ENCODE data around the gene BPIFA3.
"Not testable (repeated sequence)": the region's sequence is repeated elsewhere in the genome, so short reads cannot be mapped to it uniquely, and the experiment has no call there.

Gene BPIFA3

GRCh38 chr20:33217052-33217451 is at the start of gene BPIFA3:
TSS of gene BPIFA3 (plus strand) at chr20:33217352. CDS start at chr20:33217537, 185 bp downstream.
- no peak for DNase-seq

- DNase-seq = no peak
Measured at GRCh38 chr20:33167859-33168258, 49.3 kb upstream of the BPIFA3 start, which contains the start of gene BPIFA2. TSS of gene BPIFA2 (plus strand) at chr20:33168159. CDS start at chr20:33169146, 987 bp downstream.

DNA sequence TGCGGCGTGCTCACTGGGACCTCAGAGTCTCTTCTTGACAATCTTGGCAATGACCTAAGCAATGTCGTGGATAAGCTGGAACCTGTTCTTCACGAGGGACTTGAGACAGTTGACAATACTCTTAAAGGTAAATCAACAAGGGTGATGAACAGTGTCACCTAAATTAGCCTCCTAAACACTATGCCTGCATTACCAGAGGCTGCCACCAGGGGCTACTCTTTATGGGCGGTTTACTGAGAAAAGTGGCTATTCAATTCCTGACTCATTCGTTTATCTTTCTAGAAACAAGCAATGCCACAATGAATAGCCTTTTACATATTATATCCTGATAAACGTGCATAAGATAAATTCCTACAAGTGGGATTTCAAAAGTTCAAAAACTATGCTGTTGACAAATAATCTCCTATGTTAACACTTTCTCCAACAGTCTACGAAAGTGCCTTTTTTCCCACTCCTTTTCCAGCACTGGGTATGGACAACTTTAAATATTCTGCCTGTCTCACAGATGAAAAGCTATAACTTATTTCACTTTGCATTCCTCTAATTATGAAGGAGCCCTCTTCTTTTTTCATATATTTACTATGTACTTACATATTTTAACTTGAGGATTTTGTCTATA is 47.9 kb upstream of the BPIFA3 start:
- peak; percentile 5 to 26 for DNase-seq

- no peak for DNase-seq
Measured at GRCh38 chr20:33172781-33173180, 44.4 kb upstream of the BPIFA3 start.

DNA sequence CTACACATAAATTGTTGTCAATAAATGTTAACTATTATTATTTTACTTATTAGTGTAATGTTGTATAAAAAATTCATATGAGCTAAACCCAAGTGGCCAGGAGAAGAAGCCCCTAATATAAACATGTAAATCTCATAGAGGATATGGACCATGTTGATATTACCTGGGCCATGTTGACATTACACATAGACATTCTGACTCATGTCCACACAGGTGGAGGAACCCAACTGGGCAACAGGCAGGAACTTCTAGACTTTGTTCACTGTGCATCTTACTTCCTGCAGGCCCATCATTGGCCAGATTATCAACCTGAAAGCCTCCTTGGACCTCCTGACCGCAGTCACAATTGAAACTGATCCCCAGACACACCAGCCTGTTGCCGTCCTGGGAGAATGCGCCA is 42.0 kb upstream of the BPIFA3 start:
- no peak for DNase-seq

DNA sequence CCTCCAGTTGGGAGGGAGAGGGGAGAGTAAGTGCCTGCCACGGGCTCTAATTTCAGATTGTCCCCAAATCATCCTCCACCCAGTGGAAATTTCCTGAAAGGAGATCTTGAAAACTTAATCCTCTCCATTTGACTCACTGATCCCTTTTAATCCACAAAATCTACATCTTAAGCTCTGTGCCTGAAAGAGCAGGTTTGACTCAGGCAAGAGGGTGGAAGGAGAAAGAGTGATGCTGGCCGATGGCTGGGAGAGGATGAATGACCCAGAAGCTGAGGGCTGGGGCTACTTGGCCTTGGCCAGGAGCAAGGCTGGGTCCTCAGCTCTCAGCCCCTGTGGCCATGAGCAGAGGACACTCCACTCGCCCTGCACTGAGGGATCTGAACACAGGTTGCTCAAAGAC is 41.1 kb upstream of the BPIFA3 start:
- no peak for DNase-seq

DNA sequence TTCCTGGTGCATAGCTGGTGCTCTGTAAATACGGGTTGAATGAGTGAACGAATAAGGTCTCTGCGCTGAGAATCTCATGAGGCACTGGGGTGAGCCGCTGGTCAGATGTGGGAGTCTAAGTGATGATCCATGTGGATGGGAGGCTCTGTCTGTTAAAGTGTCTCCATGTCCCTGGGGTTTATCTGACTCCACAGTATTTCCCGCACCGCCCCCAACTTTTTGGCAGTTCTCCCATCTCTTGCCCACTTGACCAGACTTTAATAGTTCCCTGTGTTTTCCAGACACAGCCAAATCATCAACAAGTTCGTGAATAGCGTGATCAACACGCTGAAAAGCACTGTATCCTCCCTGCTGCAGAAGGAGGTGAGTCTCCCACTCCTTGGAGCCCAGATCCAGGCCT is 39.3 kb upstream of the BPIFA3 start:
- DNase-seq = no peak

- DNase-seq = no peak
Measured at GRCh38 chr20:33178726-33179125, 38.4 kb upstream of the BPIFA3 start.

DNA sequence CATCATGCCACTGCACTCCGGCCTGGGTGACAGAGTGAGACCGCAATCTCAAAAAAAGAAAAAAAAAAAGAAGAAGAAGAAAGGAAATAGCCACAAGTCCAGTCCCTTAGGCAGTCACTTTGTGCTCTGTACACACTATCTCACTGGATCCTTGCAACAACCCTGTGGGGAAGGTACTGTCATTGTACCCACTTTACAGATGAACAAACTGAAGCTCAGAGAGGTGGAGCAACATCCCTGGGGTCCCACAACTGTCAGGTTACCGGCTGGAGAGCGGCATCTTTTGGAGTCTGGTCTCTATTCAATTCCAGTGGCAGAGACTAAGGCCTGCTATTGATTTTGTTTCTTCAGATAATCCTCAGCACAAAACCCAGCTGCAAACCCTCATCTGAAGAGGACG is 37.0 kb upstream of the BPIFA3 start:
- no peak for DNase-seq

- no peak for DNase-seq
Measured at GRCh38 chr20:33181482-33182093, 35.6 kb upstream of the BPIFA3 start.

GRCh38 chr20:33183312-33183711 is 33.8 kb upstream of the BPIFA3 start:
- no peak for DNase-seq

DNA sequence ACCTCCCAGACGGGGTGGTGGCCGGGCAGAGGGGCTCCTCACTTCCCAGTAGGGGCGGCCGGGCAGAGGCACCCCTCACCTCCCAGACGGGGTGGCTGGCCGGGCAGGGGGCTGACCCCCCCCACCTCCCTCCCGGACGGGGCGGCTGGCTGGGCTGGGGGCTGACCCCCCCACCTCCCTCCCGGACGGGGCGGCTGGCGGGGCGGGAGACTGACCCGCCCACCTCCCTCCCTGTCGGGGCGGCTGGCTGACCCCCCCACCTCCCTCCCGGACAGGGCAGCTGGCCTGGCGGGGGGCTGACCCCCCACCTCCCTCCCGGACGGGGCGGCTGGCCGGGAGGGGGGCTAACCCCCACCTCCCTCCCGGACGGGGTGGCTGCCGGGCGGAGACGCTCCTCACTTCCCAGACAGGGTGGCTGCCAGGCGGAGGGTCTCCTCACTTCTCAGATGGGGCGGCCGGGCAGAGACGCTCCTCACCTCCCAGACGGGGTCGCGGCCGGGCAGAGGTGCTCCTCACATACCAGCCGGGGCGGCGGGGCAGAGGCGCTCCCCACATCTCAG is 32.0 kb upstream of the BPIFA3 start:
- not testable (repeated sequence) for DNase-seq

- no peak for DNase-seq
Measured at GRCh38 chr20:33187491-33187890, 29.7 kb upstream of the BPIFA3 start.

GRCh38 chr20:33188421-33188820 is 28.7 kb upstream of the BPIFA3 start:
- no peak for DNase-seq

GRCh38 chr20:33191484-33191883 is 25.7 kb upstream of the BPIFA3 start:
- DNase-seq = no peak

DNA sequence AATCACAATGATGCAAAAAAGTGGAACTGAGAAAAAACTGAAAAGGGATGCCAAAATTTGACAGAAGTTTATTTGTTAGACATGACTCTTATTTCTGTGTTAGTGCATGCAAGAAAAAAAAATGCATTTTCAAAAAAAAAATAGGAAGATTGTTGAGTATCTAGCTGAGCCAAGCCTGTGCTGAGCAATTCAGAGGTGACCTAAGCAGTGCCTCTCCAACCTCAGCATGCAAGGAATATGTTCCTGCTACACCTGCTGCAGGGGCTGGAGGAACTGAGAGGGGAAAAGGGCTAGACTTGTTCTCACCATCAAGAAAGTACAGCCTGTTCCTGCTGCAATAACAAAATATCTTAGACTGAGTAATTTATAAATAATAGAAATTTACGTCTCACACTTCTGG is 25.2 kb upstream of the BPIFA3 start:
- DNase-seq = no peak

- DNase-seq = no peak
Measured at GRCh38 chr20:33192912-33193501, 24.1 kb upstream of the BPIFA3 start.

DNA sequence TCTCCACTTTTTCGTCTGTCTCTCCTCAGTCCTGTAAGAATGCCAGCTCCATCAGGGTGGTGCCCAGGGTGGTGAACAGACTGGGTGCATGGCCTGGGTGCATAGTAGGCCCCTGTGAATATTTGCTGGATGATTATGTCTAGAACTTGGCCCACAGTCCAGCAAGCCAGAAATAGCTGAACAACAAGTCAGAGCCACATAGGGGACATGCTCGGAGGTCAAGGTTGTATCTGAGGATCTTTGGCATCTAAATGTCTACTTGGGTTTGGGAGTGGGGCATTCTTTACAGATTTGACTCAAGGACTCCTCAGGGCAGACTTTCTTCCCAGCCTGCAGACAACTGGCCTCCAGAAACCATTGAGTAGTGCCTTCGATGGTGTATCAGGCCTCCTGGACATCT is 18.1 kb upstream of the BPIFA3 start:
- no peak for DNase-seq

DNA sequence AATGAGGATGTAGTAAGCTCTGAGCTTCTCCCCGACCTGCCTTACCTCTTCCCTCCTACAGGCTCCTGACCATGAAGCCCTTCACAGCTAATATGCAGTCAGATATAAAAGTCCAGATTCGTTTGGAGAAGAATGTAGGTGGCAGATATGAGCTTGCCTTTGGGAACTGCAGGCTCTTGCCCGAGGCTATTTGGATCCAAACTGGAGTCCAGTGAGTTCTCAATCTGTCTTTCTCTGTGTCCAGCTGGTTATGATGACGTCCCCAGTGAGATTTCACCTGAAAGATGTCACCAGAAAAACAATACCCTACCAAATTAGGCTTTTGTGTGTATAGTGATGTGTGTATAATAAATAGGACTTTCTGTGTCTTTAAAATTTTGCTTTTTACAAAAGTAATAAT is 14.7 kb upstream of the BPIFA3 start:
- no peak for DNase-seq

- no peak for DNase-seq
Measured at GRCh38 chr20:33203444-33203843, 13.7 kb upstream of the BPIFA3 start.

DNA sequence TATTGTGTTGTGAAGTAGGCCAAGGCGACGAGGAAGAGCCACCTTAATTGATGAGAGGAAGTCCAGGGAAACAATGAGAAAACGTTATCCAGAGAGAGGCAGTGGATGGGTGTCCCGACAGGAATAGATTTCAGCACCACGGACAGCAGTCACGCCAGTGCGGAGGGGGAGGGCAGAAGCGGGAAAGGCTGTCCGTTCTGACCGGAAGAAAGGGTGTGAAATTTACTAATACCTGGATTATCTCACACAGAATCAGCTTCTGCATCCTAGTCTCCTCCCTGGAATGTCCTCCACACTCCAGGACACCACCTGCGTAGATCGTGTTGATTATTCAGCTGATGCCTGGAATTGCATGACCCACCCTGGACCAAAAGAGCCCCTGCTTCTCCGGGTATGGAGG is 7.4 kb upstream of the BPIFA3 start:
- DNase-seq = peak; percentile 36 to 38

- no peak for DNase-seq
Measured at GRCh38 chr20:33210371-33210770, 6.8 kb upstream of the BPIFA3 start.

GRCh38 chr20:33211817-33212424 is 5.2 kb upstream of the BPIFA3 start:
- DNase-seq = peak; percentile 52 to 57

GRCh38 chr20:33224399-33224798 is 7.2 kb downstream of the BPIFA3 start:
- no peak for DNase-seq
